ENCODE results near the gene CPD. TPM values are rescaled to one million over a fixed set of nuclear protein-coding genes. Genes with fewer than 3 reads are reported as not detected.

The CPD gene
- total RNA-seq, 4 donors from 2014 or later = 70.9 to 143 (median 77.5) TPM

DNA sequence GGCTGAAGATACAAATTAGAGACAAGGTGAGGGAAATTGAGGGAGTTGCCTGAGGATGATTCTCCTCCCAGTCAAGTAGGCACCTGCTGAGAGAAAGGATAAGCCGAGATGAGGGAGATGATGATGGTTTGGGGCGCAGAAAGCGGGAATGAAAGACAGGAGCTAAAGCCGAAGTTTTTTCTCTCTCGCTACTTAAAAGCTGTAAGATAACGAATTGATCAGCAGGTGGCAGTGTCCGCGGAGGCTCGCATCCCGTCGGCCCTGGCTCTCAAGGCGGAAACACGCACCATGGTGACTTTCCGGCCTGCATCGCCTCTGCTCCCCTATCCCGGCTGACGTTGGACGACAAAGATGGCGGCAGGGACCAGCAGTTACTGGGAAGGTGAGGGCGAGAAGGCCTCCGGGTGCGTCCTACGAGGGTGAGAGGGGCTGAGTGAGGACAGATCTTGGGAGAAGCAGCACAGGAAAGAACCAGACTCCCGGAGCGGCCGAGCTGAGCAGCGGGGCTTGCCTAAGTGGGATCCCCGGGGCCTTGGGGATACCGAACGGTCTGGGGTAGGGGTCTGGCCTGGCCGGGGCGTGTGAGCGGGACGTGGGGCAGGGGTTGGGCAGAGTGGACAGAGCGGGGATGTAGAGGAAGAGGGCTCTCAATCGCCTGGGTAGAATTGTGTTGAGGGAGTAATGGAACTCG lies 98.5 kb downstream of the CPD start, which contains the start of gene GOSR1:
Gene GOSR1 (plus strand): TSS at position 326 of the 691 bp plus-strand sequence. CDS start 26 bp downstream, at position 352.
- TF ChIP-seq, protein P1, sequence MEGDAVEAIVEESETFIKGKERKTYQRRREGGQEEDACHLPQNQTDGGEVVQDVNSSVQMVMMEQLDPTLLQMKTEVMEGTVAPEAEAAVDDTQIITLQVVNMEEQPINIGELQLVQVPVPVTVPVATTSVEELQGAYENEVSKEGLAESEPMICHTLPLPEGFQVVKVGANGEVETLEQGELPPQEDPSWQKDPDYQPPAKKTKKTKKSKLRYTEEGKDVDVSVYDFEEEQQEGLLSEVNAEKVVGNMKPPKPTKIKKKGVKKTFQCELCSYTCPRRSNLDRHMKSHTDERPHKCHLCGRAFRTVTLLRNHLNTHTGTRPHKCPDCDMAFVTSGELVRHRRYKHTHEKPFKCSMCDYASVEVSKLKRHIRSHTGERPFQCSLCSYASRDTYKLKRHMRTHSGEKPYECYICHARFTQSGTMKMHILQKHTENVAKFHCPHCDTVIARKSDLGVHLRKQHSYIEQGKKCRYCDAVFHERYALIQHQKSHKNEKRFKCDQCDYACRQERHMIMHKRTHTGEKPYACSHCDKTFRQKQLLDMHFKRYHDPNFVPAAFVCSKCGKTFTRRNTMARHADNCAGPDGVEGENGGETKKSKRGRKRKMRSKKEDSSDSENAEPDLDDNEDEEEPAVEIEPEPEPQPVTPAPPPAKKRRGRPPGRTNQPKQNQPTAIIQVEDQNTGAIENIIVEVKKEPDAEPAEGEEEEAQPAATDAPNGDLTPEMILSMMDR (IDR thresholded peaks at IDR 0.05; ENCODE audit: low read depth) = no peak

DNA sequence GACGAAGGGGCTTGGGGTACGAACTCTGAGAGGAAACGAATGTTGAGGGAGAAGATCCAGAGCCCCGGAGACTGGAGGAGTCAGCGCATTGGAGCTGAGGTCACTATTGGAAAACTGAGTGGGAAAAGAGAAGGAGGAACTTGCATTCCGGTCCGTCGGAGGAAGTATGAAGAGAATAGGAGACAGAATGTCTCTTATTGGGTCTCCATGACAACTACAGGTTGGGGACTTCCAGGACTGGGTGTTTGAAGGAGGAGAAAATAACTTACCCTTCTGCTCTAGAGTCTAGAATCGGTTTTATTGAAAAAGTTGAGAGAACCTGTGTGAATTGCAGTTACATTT lies 99.0 kb downstream of the CPD start:
- TF ChIP-seq, protein P1 (IDR thresholded peaks at IDR 0.05; ENCODE audit: low read depth) = no peak

DNA sequence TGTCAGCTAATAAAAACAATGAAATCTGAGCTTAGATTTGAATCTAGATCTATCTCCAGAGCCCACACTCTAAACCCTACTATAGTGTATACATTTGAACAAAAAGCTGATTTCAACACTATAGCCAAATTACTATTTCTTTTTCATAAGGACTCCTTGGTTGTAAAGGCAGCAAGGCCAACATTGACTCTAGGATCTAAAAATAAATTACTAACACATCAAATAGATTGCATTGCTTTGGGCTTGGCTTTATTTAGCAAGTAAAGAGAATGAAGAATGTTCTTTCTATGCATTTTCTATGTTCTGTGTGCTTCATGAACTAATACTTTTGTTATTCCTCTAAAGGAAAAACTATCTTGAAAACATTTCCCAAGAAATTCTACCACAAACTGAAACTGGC lies 103.8 kb downstream of the CPD start:
- TF ChIP-seq, protein P1 (IDR thresholded peaks at IDR 0.05; ENCODE audit: low read depth) = no peak

DNA sequence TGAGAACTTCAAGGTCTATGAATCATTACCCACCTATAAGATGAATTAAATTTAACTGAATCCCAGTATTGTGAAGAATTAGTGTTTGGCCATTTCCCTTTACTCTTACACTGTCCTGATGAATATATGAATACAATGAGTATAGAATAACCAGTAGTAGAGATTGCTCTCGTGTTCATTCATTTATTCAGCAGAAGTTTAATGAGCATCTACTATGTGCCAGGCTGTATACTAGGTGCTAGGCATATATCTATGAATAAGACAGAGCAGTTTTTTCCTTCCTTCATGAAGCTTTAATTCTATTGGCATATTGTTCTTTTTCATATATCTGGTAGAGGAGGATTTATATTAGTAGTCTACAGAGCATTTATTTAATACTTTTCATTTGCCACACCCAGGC lies 104.4 kb downstream of the CPD start:
- TF ChIP-seq, protein P1 (IDR thresholded peaks at IDR 0.05; ENCODE audit: low read depth) = no peak

DNA sequence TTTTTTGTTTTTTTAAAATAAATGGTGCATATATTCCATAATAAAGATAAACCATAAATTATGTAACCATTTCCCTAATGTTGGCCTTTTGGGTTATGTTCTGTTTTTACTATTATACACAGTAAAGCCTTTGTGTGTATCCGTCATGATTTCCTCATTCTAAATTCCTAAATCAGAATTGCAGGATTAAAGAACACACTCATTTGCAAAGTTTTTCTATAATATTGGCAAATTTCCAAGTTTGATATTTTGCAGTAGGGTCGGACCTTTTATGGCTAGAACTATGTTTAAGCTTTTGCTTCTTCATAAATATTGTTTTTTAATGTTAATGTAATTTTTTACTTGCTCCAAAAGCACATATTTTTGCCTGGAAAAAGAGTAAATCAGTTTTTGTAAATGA lies 115.1 kb downstream of the CPD start:
- TF ChIP-seq, protein P1 (IDR thresholded peaks at IDR 0.05; ENCODE audit: low read depth) = no peak

DNA sequence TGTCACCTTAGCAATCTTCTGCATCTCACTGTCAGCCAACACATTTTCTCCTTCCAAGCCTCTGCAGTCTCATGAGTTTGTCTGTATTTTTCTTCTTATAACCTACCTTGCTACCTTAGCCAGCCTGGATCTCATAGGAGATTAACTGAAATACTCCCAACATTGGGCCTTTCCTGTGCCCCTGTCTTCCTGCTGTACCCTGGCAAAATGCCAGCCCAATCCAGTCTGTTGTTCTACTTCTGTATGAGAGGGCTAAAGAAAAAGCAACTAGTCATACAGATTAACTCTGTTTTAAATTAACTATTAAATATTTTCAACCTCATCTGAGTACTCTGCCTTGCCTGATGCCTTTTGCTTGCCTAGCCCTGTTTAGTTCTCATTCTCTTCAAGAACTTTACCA lies 116.9 kb downstream of the CPD start:
- TF ChIP-seq, protein P1 (IDR thresholded peaks at IDR 0.05; ENCODE audit: low read depth) = no peak

DNA sequence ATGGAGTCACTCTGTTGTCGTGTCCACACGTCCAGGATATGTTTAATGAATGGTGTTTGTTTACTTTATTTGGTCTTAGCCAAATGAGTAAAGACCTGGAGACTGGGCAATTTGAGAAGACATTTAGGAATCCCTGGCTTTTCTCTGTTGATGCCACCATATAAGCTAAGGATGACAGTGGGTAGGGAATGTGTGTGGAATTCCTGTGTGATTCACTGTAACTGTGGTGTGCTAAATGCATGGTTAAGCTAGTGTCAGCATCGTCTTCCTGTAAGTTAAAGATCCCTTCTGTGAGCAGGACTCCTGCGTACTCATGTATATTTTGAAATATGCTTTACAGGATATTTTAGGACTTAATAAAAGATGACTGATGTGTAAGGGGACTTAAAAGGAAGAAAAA lies 124.8 kb downstream of the CPD start:
- TF ChIP-seq, protein P1 (IDR thresholded peaks at IDR 0.05; ENCODE audit: low read depth) = no peak
